GM19452 (cell line): ENCODE measurements around the gene C17orf50.

ENCODE experiments used
- ATAC-seq: cut with Tn5 transposase; IDR thresholded peaks from one replicate; pipeline ENCODE4 v1.9.1; 2021; ENCODE audit not compliant: unreplicated experiment

The C17orf50 gene

GRCh38 chr17:35733366-35733765, 27.3 kb upstream of the C17orf50 start:
- no peak for ATAC-seq

DNA sequence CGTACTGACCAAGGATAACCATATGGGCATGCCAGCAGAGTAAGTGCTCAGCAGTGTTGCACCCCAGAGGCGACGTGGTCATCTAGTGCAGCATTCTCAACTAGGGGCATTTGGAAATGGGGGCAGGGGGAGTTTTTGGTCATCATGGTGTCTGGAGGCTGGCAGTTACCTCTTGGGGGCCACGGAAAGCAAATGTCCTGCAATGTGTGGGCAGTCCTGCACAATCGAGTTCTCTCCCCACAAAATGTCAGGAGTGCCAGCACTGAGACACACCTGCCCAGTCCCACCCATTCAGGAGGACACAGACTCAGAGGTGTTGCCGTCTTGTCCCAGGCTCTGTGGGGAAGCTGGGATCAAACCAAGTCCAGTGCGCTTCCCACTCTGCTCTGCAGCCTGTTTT, 26.3 kb upstream of the C17orf50 start:
- no peak for ATAC-seq

- no peak for ATAC-seq
Measured at GRCh38 chr17:35735036-35735805, 25.5 kb upstream of the C17orf50 start.

DNA sequence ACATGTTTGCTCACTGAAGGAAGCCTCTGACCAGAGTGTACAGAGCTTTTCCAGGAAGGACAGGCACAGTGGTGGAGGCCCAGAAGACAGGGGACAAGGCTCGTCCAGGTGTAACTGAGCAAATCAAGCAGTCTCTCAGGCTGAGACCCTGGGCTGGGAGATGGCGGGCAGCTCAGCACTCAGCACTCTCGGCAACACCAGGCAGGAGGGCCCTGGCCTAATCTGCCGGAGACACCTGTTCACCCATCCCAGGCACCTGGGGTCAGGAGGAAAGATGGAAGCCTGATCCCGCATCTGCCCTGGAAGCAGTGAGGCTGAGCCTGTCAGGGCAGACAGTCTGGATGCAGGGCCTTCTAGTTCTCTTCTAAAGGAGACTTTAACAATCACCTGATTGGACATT, 24.5 kb upstream of the C17orf50 start:
- ATAC-seq: no peak

GRCh38 chr17:35738519-35739133, 22.1 kb upstream of the C17orf50 start:
- no peak for ATAC-seq

DNA sequence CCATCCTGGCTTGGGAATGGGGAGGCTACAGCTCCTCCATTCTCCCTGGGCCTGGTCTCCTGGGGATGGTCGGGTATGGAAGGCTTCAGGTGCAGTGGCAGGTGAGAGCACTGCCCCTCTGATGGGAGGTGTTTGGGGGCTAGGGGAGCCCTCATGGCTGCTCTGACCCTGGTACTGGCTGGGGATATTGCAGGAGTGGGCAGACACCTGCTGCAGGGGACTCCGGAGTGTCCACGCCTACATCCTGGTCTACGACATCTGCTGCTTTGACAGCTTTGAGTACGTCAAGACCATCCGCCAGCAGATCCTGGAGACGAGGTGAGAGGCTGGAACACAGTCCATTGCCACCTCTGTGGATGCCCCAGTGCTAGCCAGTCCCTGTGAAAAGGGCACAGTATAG, 20.5 kb upstream of the C17orf50 start:
- ATAC-seq: no peak

DNA sequence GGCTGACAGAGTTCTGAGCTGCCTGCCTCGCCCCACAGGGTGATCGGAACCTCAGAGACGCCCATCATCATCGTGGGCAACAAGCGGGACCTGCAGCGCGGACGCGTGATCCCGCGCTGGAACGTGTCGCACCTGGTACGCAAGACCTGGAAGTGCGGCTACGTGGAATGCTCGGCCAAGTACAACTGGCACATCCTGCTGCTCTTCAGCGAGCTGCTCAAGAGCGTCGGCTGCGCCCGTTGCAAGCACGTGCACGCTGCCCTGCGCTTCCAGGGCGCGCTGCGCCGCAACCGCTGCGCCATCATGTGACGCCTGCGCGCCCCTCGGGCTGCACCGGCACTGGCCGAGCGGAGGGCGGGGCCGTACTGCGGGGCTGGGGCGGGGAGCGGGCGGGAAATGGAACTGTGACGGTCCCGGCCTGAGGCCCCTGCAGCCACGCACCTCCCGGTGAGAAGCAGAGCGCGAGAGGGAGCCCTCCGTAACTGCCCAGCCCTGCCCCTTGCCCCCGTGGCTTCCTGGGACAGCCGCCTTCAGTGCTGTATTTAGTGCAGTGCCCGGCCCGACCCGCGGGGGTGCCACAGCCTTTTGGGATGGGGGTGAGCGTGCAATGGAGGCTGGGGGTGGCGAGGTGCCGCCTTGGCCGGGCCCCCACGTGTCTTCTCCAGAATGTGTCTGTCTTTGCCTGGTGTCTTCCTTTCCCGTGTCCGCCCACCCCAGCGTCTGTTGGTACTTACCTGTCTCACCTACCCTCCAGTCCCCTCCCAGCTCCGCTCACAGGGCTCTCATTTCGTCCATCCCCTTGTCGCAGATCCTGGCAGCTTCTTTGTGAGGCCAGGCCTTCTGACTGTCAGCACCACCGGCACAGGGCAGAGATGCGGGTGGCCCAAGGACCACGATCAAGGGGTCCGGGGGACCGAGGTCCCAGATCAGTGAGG, 19.4 kb upstream of the C17orf50 start:
- ATAC-seq: no peak

DNA sequence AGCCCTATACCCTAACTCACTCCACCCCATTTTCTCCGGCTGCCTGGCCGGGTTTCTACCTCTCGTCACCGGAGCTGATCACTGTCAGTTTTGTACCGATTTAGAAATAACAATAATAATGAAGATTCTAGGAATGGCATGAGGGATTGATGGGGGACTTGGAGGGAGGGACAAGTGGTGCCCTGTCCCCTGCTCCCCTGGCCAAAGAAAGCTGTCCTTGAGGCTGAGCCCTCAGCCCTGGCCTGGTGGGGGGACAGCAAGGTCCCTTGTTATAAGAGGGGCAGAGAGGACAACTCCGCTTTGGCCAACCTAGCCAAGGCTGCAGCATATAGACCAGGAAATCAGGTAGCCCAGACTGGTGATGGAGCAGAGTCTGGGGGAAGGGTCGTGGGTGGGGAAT, 18.2 kb upstream of the C17orf50 start:
- no peak for ATAC-seq

- ATAC-seq: no peak
Measured at GRCh38 chr17:35742896-35743477, 17.7 kb upstream of the C17orf50 start.

GRCh38 chr17:35743626-35744328, 16.9 kb upstream of the C17orf50 start:
- no peak for ATAC-seq

DNA sequence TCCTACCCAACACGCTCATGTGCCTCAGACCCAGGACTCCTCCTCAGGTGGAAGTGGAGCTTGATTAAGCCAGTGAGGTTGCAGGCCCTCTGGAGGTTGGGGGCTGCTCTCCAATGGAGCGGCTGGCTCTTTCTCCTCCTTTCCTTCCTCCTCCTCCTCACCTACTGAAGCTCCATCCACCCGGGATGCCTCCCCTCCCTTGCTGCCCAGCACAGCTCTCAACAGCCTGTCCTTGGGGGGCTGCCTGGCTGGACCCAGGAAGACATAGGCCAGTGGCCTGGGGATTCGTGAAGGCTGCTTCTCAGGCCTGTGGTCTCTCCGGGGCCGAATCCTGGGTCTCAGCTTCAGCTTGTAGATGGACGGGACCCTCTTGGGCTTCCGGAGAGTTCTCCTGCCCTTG, 15.9 kb upstream of the C17orf50 start:
- ATAC-seq: no peak

DNA sequence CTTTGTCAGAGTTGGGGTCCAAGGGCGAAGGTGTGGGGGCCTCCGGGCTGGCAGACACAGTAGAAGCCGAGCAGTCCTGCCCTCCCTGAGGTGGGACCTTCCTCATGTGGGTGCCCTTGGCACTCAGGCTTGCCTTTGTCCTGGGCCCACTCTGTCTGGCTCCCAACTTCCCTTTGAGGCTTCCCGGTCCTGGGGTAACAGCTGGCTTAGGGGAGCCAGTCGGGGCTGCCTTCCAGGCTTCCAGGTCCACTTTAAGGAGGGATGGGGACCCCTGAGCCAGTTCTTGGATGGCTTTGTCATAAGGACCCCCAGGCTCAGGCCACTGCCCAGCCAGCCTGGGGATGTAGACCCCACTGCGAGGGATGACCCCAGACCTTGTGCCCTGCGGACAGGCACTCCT, 15.4 kb upstream of the C17orf50 start:
- ATAC-seq: no peak

DNA sequence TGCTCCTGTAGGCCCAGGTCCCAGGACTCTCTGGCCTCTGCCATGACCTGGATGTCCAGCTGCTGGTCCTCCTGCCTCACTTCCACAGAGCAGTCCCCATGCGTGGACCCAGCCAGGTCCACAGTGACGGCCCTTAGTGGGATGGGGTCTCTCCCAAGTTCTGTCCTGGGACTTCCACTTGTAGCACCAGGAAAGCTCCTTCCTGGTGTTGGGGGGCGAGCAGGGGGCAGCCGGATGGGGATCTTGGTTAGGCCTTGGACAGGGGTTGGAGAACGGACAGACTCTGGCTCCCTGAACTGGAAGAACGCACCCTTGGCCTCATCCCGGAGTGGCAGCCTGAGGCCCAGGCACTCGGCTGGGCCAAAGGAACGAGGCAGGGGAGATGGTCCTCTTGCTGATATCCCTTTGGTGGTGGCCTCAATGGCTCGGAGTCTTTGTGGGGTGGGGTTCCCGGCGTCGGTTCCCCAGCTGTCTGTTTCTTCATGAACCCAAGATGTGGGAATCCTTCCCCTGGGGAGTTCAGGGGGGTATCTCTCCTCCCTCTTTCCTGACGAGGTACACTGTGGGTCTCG, 14.9 kb upstream of the C17orf50 start:
- no peak for ATAC-seq

- no peak for ATAC-seq
Measured at GRCh38 chr17:35747540-35748017, 13.1 kb upstream of the C17orf50 start.

DNA sequence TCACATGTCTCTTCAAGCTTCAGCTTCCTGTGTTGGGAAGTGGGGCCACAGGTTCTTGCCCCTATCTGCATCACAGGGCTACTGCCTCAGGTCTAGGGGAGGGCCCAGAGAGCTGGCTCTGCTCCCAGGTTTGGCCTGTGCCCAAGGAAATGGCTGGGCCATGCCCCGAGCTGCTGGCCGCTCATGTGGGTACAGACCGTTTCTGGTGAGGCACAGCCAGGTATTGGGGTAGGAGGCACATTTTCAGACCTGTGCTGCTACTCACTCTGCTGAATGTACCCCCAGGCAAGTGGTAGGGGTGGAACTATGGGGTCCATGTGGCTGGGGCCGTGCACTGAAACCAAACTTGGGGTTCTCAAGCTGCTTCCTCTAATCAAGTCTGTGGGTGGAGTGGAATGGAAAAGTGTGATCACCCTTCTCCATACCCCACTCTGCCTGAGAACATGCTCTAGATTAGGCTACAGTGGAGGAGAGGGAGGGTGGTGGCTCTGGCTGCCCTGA, 12.3 kb upstream of the C17orf50 start:
- ATAC-seq: no peak

DNA sequence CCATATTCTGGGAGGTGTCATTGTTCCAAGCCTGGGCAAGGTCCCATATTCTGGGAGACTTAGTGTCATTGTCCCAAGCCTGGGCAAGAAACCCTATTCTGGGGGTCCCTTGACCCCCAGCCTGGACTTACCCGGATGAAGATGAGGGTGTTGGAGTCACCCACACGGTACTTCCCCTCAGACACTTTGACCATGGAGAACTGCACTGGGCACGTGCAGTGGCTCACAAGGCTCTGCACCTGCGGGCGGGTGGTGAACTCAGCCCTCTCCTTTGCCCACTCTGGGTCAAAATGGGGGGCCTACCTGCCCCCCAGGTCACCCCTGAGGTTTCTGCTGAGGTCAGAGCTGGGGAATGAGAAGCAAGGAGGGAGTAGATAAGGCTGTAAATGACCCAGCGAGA, 11.7 kb upstream of the C17orf50 start:
- ATAC-seq: no peak

DNA sequence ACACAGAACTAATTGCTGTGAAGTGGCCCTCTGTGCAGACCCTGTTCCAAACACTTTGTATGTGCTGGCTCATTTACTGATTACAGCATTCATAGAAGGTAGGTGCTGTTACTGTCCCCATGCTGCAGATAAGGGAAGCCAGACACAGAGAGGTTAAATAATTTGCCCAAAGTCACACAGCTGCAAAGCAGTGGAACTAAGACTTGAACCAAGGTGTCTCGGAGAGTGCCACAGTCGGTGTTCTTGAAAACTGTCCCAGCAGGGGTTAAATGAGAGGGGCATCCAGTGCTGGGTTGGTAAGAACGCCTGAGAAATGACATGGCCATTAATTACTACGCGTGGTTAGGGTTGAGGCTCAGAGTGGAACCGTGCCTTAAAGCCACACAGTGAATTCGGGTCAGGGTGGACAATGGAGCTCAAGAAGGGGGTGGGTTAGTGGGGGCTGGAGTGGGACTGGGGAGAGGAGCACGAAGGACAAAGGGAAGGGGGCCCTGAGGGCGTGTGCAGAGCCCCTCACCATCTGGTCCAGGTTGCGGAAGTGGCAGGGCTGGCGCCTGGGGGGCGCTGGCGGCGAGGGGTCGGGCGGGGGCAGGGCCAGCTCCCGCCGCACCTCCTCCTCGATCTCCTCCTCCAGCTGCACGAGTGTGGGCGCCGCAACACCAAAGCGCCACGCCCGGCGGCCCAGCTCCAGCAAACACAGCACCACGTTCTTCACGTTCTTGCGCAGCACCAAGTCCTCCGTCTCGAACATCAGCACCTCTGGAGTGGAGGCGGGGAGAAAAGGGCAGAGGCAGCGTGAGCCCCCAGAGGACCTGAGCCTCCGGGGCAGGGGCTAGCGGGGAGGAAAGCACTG, 10.9 kb upstream of the C17orf50 start:
- ATAC-seq: no peak

GRCh38 chr17:35750526-35751395, 9.9 kb upstream of the C17orf50 start:
- ATAC-seq: no peak
